SJSA1 (cell line): ENCODE data around the gene KDM8. TPM values are rescaled to one million over a fixed set of nuclear protein-coding genes. Genes with fewer than 3 reads are reported as not detected.

ENCODE experiments used
- DNase-seq, 2 experiments: peaks; one replicate each; pipeline ENCODE4 v3.0.0-alpha.2; 2015 to 2020; ENCODE audit warnings: low spot score in 2 of 2, low read depth in 1 of 2
- H3K27ac ChIP-seq: fragments of 250-450 bp; sonication (Bioruptor Pico); 2 replicates; pipeline ENCODE4 v1.5.1; 2020; ENCODE audit warnings: mild to moderate bottlenecking, moderate library complexity
- H3K27me3 ChIP-seq: fragments of 250-450 bp; sonication (Bioruptor Pico); replicated peaks from 2 replicates; pipeline ENCODE4 v1.5.1; 2020; ENCODE audit warnings: mild to moderate bottlenecking, moderate library complexity
- H3K36me3 ChIP-seq: fragments of 250-450 bp; sonication (Bioruptor Pico); 2 replicates; pipeline ENCODE4 v1.5.1; 2020; ENCODE audit warnings: mild to moderate bottlenecking
- H3K4me1 ChIP-seq: fragments of 250-450 bp; sonication (Bioruptor Pico); replicated peaks from 2 replicates; pipeline ENCODE4 v1.6.1; 2021; ENCODE audit warnings: mild to moderate bottlenecking
- H3K4me3 ChIP-seq: fragments of 250-450 bp; sonication (Bioruptor Pico); 2 replicates; pipeline ENCODE4 v1.5.1; 2020; ENCODE audit warnings: mild to moderate bottlenecking
- H3K9me3 ChIP-seq: fragments of 250-450 bp; sonication (Bioruptor Pico); replicated peaks from 2 replicates; pipeline ENCODE4 v1.5.1; 2020; ENCODE audit warnings: mild to moderate bottlenecking
- total RNA-seq: library from RNA; depleted of rRNA; stranded (reverse); fragments of >200 nt; shearing (Covaris generic); gene quantifications from 2 replicates; pipeline ENCODE4 v1.2.3, GENCODE V29; 2014

KDM8 gene
- total RNA-seq, 1 experiment from 2014 or later, result 2.5 TPM

DNA sequence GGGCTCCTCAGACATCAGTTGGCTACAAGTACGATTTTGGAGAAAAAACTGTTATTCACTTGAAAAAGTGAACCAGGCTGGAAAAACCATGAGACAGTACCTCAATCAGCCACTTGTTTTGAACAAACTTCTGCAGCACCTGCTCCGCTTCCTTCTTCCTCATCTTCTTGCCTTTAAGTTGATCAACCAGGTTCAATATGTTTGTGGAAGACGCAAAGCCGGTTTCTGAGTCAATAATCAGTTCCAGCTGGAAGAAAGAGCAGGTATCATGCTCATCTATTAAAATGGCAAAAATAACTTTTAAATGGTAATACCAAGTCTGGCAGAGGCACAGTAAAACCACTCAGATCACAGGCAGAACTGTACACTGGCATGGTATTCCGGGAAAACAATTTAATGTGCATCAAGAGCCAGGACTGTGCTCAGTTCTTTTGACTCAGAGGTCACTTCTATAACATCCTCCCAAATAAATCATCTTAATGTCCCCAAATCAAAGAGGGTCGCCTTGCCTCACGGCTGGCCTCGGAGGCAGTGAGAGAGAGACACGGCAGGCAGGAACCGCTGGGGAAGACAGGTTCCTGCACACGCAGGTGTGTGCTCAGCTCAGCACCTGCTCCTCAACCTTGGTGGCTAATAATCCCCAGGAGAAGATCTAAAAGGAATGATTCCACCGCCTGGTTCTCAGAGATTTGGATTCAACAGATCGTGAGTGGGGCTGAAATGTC is 29.7 kb downstream of the KDM8 start:
- Histone ChIP-seq H3K9me3 (no peaks in the 10 kb centered on the region), H3K27ac (no peak overlapping the region), H3K36me3 (peaks cover 18% of the 10 kb centered on the region), H3K27me3 (no peaks in the 10 kb centered on the region), H3K4me3 (no peak overlapping the region), H3K4me1 (peaks cover 9% of the 10 kb centered on the region)
- DNase-seq, result no peak

DNA sequence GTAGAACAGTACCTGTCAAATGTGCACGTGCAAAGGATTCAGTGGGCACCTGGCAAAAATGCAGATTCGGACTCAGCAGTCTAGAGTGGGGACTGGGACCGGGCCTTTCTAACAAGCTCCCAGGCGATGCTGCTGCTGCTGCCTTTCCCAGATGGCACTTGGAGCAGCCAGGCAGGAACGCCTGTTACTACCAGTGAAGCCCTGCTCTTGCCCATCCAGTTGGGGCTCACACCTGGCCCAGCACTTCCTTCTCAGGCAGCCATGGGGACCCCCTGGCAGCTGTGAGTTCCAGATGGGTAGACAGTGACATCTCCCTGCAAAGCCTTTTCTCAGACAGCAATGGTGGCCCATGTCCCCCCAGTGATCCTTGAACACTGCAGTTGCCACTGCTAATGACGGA is 30.4 kb downstream of the KDM8 start:
- H3K4me3 ChIP-seq, result no peak overlapping the region
- H3K9me3 ChIP-seq, result no peaks in the 10 kb centered on the region
- DNase-seq, result no peak
- peaks cover 9% of the 10 kb centered on the region for H3K4me1 ChIP-seq
- no peak overlapping the region for H3K27ac ChIP-seq
- no peaks in the 10 kb centered on the region for H3K27me3 ChIP-seq
- peaks cover 18% of the 10 kb centered on the region for H3K36me3 ChIP-seq

- H3K27ac ChIP-seq, result no peak overlapping the region
- H3K27me3 ChIP-seq, result no peaks in the 10 kb centered on the region
- DNase-seq, result no peak
- peaks cover 9% of the 10 kb centered on the region for H3K4me1 ChIP-seq
- H3K36me3 ChIP-seq, result peaks cover 18% of the 10 kb centered on the region
- H3K4me3 ChIP-seq, result no peak overlapping the region
- H3K9me3 ChIP-seq, result no peaks in the 10 kb centered on the region
Observed at GRCh38 chr16:27234171-27234570, 30.8 kb downstream of the KDM8 start.

DNA sequence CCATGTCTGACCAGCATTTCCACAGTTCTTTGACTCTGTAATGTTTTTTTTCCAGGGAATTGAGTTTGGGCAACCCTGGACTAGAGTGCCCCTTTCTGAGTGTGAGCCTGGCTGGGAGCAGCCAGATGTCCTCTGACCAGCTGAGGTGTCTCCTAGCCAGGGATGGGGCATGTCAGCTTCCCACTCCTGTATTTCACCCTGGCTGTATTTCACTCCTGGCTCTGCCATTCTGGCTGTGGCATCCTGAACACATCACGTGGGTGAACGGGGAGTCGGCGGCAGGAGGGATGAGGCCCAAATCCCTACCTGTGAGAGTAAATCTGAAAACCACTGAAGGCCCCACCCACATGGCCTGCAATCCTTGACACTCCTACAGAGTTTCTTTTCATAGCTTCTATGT is 31.3 kb downstream of the KDM8 start:
- H3K4me1 ChIP-seq, result peaks cover 9% of the 10 kb centered on the region
- H3K9me3 ChIP-seq, result no peaks in the 10 kb centered on the region
- H3K27ac ChIP-seq, result no peak overlapping the region
- H3K27me3 ChIP-seq, result no peaks in the 10 kb centered on the region
- no peak overlapping the region for H3K4me3 ChIP-seq
- no peak for DNase-seq
- peaks cover 18% of the 10 kb centered on the region for H3K36me3 ChIP-seq

DNA sequence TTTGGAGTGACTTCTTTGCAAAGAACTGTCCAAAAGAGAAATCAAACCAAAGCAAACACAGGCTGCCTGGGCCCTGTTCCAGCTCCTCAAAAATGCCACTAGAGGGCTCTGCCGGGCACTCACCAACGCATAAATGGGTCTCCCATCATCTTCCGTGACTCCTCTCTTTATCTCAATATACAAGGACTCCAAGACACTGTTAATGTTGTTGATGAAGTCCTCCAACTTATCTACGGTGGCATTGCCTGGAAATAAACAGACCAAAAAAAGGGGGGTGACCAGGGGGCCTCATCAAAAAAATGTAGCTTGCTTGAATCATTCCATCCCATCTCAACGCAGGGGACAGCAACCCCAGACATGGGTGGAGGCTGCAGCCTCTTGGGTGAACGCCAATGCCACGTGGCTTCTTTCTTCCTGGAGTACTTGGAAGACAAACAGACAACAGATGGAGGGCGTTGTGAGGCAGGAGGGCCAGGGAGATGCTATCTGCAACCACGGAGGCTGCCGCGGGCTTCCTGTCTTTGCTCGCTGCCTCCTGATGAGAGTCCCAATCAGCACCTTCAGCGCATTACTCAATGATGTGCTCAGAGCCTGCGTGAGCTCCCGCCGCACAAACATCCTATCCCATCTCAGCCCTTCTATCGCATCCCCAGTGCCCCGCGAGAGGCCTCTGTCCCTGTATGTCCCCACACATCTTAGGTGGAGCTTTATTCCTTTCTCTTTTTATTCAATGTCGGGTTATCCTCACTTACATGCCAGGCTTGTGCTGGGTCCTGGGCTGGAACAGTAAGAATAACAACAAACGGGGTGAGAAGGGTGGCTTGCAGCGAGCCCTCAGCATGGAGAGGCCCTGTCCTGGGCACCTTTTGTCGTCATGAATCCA is 32.0 kb downstream of the KDM8 start:
- H3K27me3 ChIP-seq, result no peaks in the 10 kb centered on the region
- no peak overlapping the region for H3K4me3 ChIP-seq
- DNase-seq, result peak; percentile 82 to 86
- H3K9me3 ChIP-seq, result no peaks in the 10 kb centered on the region
- H3K4me1 ChIP-seq, result peaks cover 9% of the 10 kb centered on the region
- H3K27ac ChIP-seq, result no peak overlapping the region
- peaks cover 16% of the 10 kb centered on the region for H3K36me3 ChIP-seq

DNA sequence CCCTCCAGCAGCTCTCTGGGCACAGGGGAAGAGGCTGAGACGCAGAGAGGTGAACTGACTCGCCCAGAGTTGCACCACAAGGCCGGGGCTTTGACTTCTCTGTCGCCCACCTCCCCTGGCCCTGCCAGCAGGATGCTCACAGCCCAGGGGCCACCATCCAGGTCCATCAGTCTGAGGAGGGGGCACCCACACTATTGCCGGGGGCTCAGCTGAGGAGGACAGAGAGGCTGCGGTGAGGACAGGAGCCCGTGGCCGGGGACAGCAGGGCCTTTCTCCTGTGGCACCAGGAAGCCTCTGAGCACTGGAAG is 32.6 kb downstream of the KDM8 start:
- H3K9me3 ChIP-seq, result no peaks in the 10 kb centered on the region
- H3K36me3 ChIP-seq, result peaks cover 14% of the 10 kb centered on the region
- no peak for DNase-seq
- no peak overlapping the region for H3K27ac ChIP-seq
- H3K27me3 ChIP-seq, result no peaks in the 10 kb centered on the region
- H3K4me3 ChIP-seq, result no peak overlapping the region
- H3K4me1 ChIP-seq, result peaks cover 12% of the 10 kb centered on the region

GRCh38 chr16:27236635-27237218 is 33.4 kb downstream of the KDM8 start:
- no peak overlapping the region for H3K4me3 ChIP-seq
- peaks cover 11% of the 10 kb centered on the region for H3K36me3 ChIP-seq
- H3K27ac ChIP-seq, result no peak overlapping the region
- no peak for DNase-seq
- peaks cover 20% of the 10 kb centered on the region for H3K4me1 ChIP-seq
- no peaks in the 10 kb centered on the region for H3K9me3 ChIP-seq
- H3K27me3 ChIP-seq, result no peaks in the 10 kb centered on the region

DNA sequence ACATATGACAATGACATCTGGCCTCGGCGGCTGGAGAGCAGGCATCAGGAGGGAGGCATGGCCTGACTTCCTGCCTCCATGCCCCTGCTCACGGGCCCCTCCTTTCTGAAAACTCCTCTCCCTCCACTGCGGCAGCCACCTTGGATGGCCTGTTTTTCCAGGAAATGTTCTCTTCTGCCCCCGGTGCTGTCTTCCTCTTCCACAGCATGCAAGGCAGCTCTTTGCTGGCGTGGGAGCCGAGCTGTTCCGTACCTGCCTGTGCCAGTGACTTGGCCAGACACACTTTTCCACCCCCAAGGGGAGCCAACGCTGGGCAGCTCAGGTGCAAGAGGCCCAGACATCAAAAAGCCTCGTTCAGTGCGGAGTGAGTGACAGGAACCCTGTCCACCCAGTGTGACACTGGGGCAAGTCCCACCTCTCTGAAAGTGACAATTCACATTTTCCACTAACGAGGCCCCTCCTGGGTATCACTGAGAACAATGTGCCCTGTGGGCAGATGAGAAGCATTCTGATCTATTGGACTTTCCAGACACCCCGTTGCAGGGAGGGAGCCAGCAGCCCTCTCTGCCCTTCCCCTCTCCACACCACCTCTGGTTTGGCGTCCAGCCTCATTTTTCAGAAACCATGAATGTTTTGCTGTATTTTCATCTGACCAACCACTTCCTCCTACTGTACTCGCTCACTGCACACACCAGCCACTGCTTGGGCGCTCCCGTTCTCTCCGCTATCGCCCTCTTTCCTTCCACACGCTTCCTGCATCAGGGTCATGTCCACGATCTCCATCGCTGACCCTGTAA is 34.1 kb downstream of the KDM8 start:
- peaks cover 24% of the 10 kb centered on the region for H3K4me1 ChIP-seq
- H3K36me3 ChIP-seq, result peaks cover 6% of the 10 kb centered on the region
- no peak for DNase-seq
- no peaks in the 10 kb centered on the region for H3K9me3 ChIP-seq
- no peak overlapping the region for H3K27ac ChIP-seq
- H3K27me3 ChIP-seq, result no peaks in the 10 kb centered on the region
- no peak overlapping the region for H3K4me3 ChIP-seq

GRCh38 chr16:27238016-27238587 is 34.8 kb downstream of the KDM8 start:
- no peak for DNase-seq
- Histone ChIP-seq H3K27ac (no peak overlapping the region), H3K27me3 (no peaks in the 10 kb centered on the region), H3K9me3 (no peaks in the 10 kb centered on the region), H3K4me1 (peaks cover 29% of the 10 kb centered on the region), H3K36me3 (peaks cover 3% of the 10 kb centered on the region; the same call in 1 of the 2 replicates), H3K4me3 (no peak overlapping the region)

DNA sequence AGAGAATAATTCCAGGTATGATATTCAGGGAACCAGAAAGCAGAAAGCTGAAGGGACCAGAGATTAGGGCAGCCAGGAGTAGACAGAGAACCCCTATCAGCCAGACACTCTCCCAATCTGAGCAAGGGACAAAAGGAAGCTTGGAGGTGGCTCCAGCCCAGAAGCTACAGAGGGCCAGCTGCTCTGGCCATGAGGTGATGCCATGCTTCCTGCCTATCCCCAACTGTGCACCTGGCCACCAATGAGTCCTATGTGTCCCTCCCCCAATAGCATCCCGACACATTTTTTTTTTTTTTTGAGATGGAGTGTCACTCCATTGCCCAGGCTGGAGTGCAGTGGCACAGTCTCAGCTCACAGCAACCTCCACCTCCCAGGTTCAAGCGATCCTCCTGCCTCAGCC is 35.3 kb downstream of the KDM8 start:
- Histone ChIP-seq H3K27ac (no peak overlapping the region), H3K4me3 (no peak overlapping the region), H3K9me3 (no peaks in the 10 kb centered on the region), H3K4me1 (peaks cover 34% of the 10 kb centered on the region), H3K36me3 (peaks cover 3% of the 10 kb centered on the region; the same call in 1 of the 2 replicates), H3K27me3 (no peaks in the 10 kb centered on the region)
- no peak for DNase-seq

- Histone ChIP-seq H3K9me3 (no peaks in the 10 kb centered on the region), H3K27ac (no peak overlapping the region), H3K27me3 (no peaks in the 10 kb centered on the region), H3K4me3 (no peak overlapping the region), H3K36me3 (peaks cover 3% of the 10 kb centered on the region; the same call in 1 of the 2 replicates), H3K4me1 (peaks cover 37% of the 10 kb centered on the region)
- DNase-seq, result no peak
Observed at GRCh38 chr16:27239026-27239425, 35.7 kb downstream of the KDM8 start.

DNA sequence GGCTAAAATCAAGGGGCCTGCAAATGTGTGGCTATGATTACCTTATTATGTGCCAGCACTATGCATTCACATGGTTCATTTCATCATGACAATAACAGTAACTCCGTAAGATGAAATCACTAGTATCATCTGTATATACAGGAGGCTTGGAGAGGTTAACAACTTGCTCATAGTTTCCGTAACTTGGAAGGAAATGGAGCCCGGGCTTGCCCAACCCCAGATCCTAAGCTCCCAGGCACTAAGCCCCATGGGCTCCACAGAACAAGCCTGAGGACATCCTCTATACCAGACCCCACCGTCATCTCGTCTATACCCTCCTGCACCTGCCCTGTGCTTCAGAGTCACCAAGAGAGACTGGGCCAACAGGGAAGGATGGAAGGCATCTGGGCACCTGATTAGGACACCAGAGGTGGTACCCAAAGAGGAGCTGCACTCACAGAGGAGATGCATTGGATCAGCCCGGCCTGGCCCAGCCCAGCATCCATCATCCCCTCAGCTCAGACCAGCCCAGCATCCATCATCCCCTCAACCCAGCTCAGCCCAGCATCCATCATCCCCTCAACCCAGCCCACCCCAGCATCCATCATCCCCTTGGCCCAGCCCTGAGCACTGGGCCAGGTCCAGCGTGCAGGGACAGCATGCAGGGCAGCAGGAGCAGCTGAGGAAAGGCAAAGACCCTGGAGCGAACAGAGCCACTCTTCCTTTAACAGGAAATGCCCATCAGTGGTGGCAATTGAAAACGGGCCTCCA is 36.8 kb downstream of the KDM8 start:
- peaks cover 36% of the 10 kb centered on the region for H3K4me1 ChIP-seq
- DNase-seq, result no peak
- no peaks in the 10 kb centered on the region for H3K9me3 ChIP-seq
- H3K36me3 ChIP-seq, result peaks cover 3% of the 10 kb centered on the region; the same call in 1 of the 2 replicates
- H3K4me3 ChIP-seq, result no peak overlapping the region
- H3K27ac ChIP-seq, result no peak overlapping the region
- no peaks in the 10 kb centered on the region for H3K27me3 ChIP-seq
